SK-N-SH treated with all-trans-retinoic acid at 6 μM for 48 hours (cell line): ENCODE data around the gene PCSK9.

Source experiments
- BACH2 ChIP-seq: fragments of 250-450 bp; sonication (Bioruptor Pico); IDR thresholded peaks from 2 replicates; pipeline ENCODE4 v1.9.0; 2021; ENCODE audit warnings: mild to moderate bottlenecking, borderline replicate concordance
- ISL1 ChIP-seq: fragments of 250-450 bp; sonication (Bioruptor Pico); IDR thresholded peaks from 2 replicates; pipeline ENCODE4 v2.1.2; 2022; ENCODE audit warnings: mild to moderate bottlenecking, moderate library complexity
- TCF4 ChIP-seq: fragments of 250-450 bp; sonication (Bioruptor Pico); IDR thresholded peaks from 2 replicates; pipeline ENCODE4 v1.8.0; 2021; ENCODE audit warnings: mild to moderate bottlenecking, moderate library complexity, borderline replicate concordance
- ZFP30 ChIP-seq: fragments of 450-650 bp; formaldehyde crosslinking; IDR thresholded peaks from 2 replicates; pipeline ENCODE4 v1.5.0; 2022; ENCODE audit warnings: mild to moderate bottlenecking, moderate library complexity
- ZNF8 ChIP-seq: fragments of 450-650 bp; formaldehyde crosslinking; IDR thresholded peaks from 2 replicates; pipeline ENCODE4 v1.5.0; 2020; ENCODE audit warnings: mild to moderate bottlenecking, moderate library complexity
- TF ChIP-seq, protein P1 (sequence below): fragments of 250-450 bp; sonication (Bioruptor Pico); IDR thresholded peaks from 2 replicates; pipeline ENCODE4 v1.5.0; 2020; ENCODE audit warnings: mild to moderate bottlenecking, moderate library complexity
- TF ChIP-seq, protein P2 (sequence below): fragments of 250-450 bp; sonication (Bioruptor Pico); IDR thresholded peaks from 2 replicates; pipeline ENCODE4 v1.5.1; 2021; ENCODE audit warnings: mild to moderate bottlenecking, moderate library complexity
- TF ChIP-seq, protein P3 (sequence below): fragments of 250-450 bp; sonication (Bioruptor Pico); IDR thresholded peaks from 2 replicates; pipeline ENCODE4 v1.8.0; 2020; ENCODE audit warnings: mild to moderate bottlenecking, moderate library complexity, borderline replicate concordance

DNA sequence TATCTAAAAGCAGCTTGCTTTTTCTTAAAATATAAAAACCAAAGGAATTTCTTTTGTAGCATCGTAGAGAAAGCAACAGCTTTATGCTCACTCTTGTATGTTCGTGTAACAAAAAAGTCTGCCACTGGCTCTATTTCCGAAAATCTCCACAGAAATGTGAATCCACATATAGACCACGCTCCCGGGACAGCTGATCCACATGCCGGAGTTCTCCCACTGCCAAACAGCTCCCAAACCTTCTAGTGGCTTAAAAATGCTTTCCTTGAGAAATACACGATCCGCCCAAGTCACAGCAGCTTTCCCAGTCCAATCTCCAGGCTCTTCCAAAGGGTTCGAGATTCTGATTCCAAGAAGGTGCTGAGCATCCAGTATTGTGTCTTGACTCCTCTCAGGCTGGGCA is 29.3 kb downstream of the PCSK9 start:
- TF ChIP-seq, protein P1, sequence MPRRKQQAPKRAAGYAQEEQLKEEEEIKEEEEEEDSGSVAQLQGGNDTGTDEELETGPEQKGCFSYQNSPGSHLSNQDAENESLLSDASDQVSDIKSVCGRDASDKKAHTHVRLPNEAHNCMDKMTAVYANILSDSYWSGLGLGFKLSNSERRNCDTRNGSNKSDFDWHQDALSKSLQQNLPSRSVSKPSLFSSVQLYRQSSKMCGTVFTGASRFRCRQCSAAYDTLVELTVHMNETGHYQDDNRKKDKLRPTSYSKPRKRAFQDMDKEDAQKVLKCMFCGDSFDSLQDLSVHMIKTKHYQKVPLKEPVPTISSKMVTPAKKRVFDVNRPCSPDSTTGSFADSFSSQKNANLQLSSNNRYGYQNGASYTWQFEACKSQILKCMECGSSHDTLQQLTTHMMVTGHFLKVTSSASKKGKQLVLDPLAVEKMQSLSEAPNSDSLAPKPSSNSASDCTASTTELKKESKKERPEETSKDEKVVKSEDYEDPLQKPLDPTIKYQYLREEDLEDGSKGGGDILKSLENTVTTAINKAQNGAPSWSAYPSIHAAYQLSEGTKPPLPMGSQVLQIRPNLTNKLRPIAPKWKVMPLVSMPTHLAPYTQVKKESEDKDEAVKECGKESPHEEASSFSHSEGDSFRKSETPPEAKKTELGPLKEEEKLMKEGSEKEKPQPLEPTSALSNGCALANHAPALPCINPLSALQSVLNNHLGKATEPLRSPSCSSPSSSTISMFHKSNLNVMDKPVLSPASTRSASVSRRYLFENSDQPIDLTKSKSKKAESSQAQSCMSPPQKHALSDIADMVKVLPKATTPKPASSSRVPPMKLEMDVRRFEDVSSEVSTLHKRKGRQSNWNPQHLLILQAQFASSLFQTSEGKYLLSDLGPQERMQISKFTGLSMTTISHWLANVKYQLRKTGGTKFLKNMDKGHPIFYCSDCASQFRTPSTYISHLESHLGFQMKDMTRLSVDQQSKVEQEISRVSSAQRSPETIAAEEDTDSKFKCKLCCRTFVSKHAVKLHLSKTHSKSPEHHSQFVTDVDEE (CRISPR knock-in tag), result no peak
- TF ChIP-seq ZFP30 (CRISPR knock-in tag) (no peak), ZNF8 (CRISPR knock-in tag) (no peak), ISL1 (CRISPR knock-in tag) (no peak), BACH2 (CRISPR knock-in tag) (no peak), TCF4 (no peak)
- TF ChIP-seq, protein P2, sequence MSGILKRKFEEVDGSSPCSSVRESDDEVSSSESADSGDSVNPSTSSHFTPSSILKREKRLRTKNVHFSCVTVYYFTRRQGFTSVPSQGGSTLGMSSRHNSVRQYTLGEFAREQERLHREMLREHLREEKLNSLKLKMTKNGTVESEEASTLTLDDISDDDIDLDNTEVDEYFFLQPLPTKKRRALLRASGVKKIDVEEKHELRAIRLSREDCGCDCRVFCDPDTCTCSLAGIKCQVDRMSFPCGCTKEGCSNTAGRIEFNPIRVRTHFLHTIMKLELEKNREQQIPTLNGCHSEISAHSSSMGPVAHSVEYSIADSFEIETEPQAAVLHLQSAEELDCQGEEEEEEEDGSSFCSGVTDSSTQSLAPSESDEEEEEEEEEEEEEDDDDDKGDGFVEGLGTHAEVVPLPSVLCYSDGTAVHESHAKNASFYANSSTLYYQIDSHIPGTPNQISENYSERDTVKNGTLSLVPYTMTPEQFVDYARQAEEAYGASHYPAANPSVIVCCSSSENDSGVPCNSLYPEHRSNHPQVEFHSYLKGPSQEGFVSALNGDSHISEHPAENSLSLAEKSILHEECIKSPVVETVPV (CRISPR knock-in tag), result no peak
- TF ChIP-seq, protein P3, sequence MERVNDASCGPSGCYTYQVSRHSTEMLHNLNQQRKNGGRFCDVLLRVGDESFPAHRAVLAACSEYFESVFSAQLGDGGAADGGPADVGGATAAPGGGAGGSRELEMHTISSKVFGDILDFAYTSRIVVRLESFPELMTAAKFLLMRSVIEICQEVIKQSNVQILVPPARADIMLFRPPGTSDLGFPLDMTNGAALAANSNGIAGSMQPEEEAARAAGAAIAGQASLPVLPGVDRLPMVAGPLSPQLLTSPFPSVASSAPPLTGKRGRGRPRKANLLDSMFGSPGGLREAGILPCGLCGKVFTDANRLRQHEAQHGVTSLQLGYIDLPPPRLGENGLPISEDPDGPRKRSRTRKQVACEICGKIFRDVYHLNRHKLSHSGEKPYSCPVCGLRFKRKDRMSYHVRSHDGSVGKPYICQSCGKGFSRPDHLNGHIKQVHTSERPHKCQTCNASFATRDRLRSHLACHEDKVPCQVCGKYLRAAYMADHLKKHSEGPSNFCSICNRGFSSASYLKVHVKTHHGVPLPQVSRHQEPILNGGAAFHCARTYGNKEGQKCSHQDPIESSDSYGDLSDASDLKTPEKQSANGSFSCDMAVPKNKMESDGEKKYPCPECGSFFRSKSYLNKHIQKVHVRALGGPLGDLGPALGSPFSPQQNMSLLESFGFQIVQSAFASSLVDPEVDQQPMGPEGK, result no peak
